GM18498 (cell line): ENCODE data around the gene PSME1.
"Not testable (repeated sequence)": the region's sequence is repeated elsewhere in the genome, so short reads cannot be mapped to it uniquely, and the experiment has no call there.

Source experiments
- ATAC-seq: cut with Tn5 transposase; IDR thresholded peaks from one replicate; pipeline ENCODE4 v1.9.1; 2021; ENCODE audit warnings: mild to moderate bottlenecking, moderate library complexity; ENCODE audit not compliant: unreplicated experiment

The PSME1 gene

DNA sequence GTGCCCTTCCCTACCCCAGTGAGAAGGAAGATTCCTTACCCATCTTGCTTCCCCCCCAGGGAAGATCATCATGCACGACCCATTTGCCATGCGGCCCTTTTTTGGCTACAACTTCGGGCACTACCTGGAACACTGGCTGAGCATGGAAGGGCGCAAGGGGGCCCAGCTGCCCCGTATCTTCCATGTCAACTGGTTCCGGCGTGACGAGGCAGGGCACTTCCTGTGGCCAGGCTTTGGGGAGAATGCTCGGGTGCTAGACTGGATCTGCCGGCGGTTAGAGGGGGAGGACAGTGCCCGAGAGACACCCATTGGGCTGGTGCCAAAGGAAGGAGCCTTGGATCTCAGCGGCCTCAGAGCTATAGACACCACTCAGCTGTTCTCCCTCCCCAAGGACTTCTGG is 32.5 kb upstream of the PSME1 start:
- no peak for ATAC-seq

DNA sequence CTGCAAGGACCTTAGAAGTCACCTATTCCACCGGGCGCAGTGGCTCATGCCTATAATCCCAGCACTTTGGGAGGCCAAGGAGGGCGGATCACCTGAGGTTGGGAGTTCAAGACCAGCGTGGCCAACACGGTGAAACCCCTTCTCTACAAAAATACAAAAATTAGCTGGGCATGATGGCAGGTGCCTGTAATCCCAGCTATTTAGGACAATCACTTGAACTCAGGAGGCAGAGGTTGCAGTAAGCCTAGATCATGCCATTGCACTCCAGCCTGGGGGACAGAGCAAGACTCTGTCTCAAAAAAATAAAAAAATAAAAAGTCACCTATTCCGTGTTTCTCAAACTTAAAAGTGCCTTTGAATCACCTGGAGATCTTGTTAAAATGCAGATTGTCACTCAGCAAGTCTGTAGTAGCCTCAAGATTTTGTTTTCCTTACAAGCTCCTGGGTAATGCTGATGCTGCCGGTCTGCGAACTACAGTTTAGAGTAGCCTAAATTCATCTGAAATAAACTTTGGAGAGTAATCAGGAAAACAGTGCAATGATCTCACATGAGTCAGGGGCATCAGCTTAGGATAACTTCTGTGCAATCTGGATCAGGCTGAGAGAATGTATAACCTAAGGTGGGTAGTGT is 30.3 kb upstream of the PSME1 start:
- ATAC-seq: not testable (repeated sequence)

DNA sequence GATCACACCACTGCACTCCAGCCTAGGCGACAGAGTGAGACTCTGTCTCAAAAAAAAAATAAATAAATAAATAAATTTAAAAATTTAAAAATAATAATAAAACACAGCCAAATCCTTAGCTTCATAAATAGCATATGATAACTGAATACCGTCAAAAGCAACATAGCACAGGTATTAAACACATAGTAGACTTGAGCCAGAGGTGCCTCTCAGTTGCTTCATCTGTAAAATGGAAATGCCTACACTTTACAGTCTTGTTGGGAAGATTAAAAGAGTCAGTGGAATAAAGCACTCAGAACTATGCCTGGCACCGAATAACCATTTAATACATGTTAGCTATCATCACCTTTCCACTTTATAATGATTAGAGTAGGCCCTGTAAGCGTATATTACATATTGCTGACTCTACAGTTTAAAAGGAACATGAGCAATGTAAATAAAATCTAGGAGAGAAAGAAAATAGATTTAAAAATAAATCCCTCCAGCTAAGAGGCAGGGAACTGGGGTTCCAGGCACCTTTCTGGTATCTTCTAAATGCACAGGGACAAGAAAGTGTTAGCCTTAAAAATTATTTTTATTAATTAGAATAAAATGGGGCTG is 29.2 kb upstream of the PSME1 start:
- ATAC-seq: no peak

DNA sequence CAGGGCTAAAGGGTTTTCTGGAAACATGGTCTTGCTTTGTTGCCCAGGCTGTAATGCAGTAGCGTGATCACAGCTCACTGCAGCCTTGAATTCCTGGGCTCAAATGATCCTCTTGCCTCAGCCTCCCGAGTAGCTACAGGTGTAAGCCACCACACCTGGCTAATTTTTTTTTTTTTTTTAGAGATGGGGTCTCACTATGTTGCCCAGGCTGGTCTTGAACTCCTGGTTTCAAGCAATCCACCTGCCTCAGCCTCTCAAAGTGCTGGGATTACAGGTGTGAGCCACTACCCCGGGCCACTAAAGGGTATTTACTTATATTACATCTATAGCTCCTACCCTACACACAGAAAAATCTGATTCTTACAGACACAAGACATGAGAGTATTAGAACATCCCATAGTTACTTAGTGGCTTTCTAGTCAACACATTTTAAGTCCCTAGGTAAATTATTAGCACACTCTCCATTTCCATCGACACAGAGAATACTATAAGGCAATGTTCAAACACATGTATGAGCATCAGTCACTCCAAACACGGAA is 27.6 kb upstream of the PSME1 start:
- peak; percentile 33 for ATAC-seq

DNA sequence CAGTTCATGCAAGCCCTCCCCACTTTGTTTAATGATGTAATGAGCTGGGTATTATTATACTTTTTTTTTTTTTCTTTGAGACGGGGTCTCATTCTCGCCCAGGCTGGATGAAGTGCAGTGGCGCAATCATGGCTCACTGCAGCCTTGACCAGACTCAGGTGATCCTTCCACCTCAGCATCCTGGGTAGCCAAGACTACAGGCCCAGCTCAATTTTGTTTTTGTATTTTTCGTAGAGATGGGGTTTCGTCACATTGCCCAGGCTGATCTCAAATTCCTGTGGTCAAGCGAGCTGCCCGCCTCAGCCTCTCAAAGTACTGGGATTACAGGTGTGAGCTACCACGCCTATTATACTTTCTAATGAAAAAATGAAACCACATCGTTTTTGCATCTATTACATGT is 25.9 kb upstream of the PSME1 start:
- ATAC-seq: no peak

DNA sequence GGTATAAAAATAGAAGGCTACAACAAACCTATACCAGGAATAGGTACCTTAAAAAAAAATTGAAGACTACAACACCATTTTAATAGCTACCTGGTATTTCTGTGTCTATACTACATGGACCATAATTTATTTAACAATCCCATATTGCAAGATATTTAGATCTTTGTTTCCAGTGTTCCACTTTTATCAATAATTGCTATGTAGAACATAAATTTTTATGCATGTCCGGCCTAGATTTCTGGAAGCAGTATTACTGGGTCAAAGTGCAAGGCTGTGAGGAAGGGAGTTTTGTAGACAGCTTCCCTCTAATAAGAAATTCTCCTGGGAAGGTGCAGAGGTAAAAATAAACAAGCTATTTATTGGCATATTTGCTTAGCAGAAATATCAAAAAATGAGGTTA is 25.5 kb upstream of the PSME1 start:
- no peak for ATAC-seq

DNA sequence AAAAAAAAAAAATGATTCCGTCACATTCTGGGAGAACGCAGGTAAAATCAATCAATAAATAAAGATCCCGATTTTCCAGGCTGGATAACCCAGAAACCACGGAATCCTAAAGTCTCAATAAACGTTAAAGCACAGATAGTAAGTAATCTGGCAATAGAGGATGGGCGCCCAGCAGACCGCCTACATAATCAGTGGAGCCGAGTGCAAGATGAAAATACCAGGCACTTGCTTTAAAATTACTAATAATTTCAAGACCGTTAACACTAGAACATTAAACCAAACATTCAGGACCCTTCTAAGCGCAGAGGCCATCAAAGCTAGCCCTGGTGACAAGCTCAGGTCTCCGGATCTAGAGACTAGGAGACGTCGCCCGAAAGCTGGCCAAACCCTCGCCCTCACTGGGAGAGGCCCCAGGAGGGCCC is 22.6 kb upstream of the PSME1 start:
- no peak for ATAC-seq

DNA sequence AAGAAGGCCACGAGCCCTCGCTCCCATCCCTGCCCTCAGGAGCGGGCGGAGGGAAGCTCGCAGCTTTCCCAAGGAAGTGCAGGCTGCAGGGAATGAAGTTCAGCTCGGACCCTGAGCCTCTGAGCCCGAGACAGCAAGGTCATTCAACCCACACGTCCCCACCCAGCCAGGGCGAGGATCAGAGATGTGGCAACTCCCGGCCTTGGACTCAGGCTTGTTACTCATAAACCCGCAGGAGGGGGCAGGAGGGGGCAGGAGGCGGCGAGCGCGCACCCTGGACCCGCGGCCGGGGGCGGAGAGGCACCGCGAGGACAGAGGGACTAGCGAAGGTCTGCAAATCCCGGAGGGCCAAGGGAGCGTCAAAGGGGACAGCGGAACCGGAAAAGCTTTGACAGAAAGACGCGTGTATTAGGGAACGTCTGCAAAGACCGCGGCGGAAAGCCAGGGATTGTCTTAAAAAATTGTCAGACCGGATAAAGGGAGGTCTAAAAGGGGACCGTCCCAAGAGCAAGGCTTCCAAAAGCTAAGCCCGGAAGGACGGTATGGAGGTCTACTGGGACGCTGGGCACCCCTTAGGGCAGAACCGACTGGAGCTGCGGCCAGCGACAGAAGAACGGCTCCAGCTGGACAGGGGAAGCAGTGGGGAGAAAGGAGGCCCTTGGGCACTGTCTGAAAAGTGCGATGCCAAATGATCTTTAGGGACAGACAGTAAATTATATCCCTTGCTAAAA is 22.0 kb upstream of the PSME1 start:
- ATAC-seq: peak; percentile 31

DNA sequence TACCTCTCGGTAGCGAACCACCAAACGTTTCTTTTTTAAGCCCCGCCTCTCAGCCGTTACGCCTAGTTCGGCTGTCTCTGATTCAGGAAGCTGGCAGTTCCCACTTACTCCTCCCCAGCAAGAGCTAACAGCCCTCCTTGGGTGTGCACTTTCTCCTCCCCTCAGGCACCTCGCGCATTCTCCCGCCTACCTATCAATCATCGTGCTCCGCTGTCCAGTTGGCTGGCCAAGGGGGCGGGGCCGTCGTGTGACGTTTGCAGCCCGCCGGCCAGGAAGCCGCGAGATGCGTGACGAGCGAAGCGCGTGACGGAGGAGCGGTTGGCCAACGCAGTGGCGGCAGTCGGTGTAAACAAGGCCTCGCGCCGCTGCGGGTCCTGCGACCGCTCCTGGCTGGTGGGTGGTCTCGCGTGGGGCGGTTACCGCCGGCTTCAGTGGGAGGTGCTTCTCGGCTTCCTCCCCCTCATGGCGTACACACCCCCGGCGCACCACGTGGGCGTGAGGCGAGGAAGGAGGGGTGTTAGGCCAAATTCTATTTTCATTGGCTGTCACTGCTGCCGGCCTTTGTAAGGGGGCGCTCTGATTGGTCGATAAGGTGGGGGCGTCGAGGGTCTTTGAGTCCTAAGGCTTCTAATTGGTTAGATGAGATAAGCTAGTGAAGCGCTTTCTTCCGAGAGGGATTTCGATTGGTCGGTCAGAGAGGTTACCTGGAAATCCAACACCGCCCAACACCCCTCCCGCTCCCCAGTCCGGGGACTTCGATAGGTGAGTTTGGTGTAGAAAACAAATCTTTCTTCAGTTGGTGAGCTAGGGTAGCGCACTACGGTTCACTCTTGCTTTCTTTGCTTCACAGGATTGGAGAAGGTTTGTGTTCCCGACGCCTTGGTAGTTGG is 21.2 kb upstream of the PSME1 start, which contains the start of the genes DCAF11 and NRL:
Gene DCAF11, plus strand, starts transcription at position 246 of the 890 bp plus-strand sequence. CDS start 818 bp downstream, outside the sequence.
Gene NRL, minus strand, starts transcription at position 418 of the 890 bp plus-strand sequence. CDS start 32,101 bp downstream, outside the sequence.
- ATAC-seq: peak; percentile 87

DNA sequence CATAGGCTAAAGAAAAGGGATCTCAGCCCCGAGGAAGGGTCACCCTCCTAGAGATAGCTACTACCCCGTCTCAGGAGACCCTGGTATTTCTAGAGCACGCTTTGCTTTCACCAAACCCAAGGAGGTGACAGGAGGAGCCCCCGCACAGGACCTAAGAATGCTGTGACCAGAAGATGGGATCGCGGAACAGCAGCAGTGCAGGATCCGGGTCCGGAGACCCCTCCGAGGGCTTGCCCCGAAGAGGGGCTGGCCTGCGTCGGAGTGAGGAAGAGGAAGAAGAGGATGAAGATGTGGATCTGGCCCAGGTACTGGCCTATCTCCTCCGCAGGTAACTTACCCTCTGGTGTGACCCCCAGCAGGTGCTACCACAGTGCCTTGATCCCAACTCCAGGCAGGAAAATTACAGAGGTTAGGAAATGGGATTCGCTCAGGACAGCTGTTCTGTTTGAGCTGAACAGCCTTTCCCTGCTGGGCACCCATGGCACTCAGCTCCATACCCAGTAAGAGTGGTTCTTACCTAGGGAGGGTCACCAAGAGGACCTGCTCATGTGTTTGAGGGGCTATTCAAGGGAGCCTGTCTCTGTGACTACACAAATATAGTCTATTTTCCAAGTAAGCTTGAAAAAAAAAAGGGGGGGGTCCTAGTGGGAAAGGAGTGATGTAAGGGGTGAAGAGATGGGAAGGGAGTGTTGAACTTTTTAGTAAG is 20.4 kb upstream of the PSME1 start:
- ATAC-seq: no peak

DNA sequence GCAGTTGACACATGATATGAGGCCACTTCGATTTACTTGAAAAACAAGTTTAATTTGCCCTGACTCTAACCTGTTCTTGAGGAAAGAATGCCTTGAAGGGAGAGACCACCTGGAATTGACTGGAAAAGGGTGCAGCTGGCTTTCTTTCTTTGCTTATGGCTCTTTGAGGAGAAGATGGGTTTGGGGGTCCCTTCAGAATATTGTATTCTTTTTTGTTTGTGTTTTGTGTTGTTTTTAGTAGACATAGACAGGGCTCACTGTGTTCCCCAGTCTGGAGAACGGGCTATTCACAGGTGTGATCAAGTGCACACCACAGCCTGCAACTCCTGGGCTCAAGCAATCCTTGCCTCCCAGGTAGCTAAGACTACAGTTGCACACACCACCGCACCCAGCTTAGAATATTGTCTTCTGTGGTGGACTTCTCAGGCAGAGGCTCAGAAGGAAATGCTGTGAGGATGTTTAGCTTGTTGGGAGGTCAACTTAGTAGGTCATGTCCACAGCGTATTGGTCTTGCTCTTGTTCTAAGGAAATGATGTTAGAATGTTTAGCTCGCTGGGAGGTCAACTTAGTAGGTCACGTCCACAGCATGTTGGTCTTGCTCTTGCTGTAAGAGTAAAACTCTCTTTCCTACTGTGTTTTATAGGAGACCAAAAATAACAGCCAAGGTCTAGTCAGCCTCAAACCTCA is 19.7 kb upstream of the PSME1 start:
- no peak for ATAC-seq

DNA sequence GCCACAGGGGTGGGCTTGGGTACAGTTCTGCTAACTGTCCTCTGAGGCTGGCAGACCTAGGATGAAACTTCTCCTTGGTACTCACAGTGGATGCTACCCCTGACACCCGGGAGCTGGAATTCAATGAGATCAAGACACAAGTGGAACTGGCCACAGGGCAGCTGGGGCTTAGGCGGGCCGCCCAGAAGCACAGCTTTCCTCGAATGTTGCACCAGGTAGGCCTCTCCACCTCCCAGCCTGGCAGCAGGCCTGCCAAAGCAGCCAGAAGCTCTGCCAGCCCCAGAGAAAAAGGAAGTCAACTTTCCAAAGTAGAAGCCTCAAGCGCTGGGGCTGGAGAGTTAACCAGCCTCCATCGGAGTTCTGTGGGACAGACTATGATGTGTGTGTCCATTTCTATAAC is 18.8 kb upstream of the PSME1 start:
- ATAC-seq: no peak

DNA sequence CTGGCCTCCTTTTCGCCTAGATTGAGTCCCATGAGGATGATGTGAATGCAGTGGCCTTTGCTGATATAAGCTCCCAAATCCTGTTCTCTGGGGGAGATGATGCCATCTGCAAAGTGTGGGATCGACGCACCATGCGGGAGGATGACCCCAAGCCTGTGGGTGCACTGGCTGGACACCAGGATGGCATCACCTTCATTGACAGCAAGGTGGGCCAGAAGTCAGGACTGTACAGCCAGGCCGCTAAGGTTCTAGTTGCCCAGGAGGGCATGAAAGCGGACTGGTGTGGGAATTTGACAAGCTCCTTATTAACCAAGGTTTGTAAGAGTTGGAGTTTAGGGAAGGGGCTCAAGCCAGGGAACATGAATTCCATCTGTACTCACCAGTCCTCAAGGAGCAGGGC is 16.3 kb upstream of the PSME1 start:
- no peak for ATAC-seq

DNA sequence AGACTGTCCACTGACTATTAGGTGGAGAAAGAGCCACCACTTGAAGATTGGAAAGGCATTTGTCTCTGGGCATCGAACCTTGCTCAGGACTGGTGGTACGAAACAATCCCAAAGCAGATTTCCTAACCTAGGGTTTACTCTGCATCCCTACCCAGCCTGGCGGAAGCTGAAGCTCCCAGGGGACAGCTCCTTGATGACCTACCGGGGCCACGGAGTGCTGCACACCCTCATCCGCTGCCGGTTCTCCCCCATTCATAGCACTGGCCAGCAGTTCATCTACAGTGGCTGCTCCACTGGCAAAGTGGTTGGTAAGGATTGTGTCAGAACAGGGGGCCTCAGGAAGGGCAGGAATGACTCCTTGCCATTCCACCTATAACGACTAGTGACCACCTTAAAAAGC is 14.8 kb upstream of the PSME1 start:
- no peak for ATAC-seq

DNA sequence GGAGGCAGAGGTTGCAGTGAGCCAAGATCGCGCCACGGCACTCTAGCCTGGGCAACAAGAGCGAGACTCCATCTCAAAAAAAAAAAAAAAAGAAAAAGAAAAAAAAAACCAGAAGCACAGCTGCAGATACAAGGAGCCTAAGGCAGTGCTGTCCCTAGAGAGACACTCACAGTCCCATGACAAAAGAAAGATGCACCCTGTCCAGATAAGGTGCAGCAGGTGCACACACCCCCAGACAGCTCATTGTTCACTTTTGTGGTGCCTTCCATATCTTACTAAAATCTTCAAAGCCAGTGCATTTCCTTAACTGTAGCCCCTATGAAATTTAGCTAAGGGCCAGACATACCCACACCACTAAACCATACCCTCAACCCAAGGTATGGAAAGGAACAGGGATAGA is 13.6 kb upstream of the PSME1 start:
- no peak for ATAC-seq

DNA sequence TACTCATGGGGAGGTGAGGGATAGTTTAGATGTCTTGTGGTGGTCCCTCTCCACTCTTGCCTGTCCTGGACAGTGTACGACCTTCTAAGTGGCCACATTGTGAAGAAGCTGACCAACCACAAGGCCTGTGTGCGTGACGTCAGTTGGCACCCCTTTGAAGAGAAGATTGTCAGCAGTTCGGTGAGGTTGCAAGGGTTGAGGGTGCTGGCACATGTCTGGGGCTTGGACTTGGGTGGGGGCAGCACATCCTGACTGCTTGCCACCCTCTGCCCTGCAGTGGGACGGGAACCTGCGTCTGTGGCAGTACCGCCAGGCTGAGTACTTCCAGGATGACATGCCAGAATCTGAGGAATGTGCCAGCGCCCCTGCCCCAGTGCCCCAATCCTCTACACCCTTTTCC is 13.1 kb upstream of the PSME1 start:
- no peak for ATAC-seq

DNA sequence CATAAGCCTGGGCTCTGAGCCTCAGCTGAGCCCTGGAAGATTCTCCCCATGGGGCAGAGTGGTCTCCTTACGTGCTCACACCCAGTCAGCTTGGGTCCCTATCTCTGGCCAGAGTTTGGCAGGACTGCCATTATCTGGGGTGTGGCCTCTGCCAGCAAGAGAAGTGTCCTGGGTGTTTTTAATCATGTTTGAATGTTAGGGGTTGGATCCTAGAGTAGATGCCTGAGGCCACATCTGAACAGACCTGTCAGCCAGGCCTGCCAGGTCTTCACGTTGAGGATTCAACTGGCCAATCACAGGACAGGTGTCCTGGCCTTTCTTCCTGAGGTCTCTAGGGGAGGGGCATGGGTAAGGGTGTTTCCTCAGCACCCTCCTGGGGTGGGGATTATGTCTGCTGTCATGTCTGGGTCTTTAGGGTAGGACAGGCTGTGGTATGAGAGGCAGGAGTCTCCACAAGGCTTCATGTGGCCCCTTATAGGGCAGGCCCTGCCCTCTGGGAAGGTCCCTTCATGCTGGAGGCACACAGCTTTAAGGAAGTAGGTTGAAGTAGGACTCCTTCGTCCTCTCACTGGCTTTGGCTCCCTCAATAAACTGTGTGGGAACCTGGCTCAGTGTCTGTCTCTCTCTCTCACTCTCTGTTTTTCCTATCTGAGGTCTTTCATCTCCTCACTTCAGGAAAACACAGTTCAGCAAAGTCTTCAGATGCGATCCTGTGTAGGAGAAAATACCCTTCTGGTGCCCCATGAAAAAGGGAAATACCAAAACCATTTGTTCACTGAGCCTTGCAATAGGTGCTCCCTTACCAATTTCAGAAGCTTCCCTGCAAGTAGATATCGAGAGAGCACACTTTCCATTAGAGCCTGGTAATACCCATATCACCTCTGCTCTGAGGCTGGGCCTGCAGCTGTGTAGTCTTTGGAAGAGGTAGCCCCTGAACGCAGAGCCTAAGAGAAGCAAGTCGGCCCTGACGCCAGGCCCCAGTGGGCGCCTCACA is 12.3 kb upstream of the PSME1 start:
- ATAC-seq: no peak

DNA sequence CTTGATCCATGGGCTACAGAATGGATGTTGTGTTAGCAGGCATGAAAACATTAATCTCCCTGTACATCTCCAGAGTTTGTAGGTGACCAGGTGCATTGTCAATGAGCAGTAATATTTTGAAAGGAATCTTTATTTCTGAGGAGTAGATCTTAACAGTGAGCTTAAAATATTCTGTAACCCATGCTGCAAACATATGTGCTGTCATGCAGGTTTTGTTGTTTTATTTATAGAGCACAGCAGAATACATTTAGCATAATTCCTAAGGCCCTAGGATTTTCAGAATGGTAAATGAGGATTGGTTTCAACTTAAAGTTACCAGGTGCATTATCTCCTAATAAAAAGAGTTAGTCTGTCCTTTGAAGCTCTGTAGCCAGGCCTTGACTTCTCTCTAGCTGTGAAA is 9.1 kb upstream of the PSME1 start:
- ATAC-seq: no peak
